Articular chondrocyte of knee joint (primary cell): ENCODE results near the gene FOLR3. TPM values are rescaled to one million over a fixed set of nuclear protein-coding genes. Genes with fewer than 3 reads are reported as not detected.

Experiments
- total RNA-seq: library from RNA; depleted of rRNA; stranded (reverse); fragments of >200 nt; gene quantifications from 2 replicates; pipeline ENCODE4 v1.2.3, GENCODE V29; 2012

Gene FOLR3
- total RNA-seq: 0.78 and 1.1 TPM in 2 replicates

DNA sequence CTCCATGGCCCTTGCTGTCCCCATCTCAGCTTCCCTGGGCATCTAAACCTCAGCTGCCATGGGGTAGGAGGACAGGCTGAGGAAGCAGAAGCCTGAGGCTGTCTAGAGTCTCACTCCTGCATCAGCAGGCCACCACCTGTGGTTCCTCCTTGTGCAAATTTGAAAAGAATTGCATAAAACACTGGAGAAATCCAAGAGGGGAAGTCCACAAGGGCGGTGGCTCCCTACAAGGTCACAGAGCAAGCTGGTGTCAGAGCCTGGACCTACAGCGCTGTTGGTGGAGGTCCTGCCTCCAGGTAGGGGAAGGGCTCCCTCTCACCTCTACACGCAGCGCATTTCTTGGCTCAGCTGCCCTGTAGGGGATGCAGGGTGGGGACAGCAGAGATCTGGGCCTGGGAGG lies at the start of gene FOLR3:
Gene FOLR3 (plus strand): TSS at position 253 of the 400 bp plus-strand sequence. CDS start 228 bp downstream, outside the sequence.

DNA sequence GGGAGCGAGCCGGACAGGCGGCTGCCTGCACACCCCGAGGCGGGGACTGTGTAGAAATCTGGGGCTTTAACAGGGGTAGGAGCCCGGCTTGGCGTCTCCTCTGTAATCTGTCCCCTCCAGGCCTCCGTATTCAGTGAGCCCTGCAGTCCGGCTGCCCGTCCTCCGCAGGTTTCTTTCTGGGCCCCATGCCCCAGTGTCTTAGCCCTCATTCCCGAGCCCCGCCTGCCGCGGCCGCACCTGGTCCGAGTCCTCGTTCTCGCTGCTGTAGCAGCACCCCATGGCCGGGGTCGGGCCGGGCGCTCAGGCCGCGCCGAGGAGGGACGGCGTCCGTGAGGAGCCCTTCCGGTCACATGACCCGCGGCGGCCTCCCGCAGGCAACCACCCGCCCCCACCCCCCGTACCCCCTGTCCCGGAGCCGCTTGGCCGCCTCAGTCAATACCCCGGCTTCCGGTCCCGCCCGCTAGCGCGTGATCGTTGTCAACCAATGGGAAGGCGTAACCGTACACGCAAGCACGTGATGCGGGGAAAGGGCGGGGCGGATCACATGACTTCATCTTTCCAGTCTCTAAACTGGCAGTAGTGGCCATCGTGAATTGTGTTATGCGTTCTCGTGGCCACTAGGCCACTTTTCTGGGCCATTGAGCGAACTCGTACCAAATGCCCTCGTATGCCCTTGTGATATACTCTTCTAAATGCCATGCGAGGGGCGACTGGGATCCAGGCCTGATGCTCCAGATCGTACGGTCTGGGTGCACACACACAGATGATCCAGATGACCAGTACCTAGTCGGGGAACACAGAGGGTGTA lies 32.4 kb upstream of the FOLR3 start, which contains the start of gene LAMTOR1:
Gene LAMTOR1 (minus strand): TSS at position 352 of the 808 bp plus-strand sequence. CDS start 73 bp downstream, at position 279.

DNA sequence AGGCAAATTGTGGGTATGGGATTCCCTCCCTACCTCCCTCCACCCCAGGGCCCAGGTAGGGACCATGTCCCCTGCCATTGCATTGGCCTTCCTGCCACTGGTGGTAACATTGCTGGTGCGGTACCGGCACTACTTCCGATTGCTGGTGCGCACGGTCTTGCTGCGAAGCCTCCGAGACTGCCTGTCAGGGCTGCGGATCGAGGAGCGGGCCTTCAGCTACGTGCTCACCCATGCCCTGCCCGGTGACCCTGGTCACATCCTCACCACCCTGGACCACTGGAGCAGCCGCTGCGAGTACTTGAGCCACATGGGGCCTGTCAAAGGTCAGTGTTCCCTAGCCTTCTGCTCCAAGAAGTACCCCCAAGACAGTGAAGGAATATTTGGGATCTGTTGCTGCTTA lies 29.6 kb upstream of the FOLR3 start, which contains the start of gene TOMT:
Gene TOMT (plus strand): TSS at position 37 of the 400 bp plus-strand sequence. CDS start 28 bp downstream, at position 65.

DNA sequence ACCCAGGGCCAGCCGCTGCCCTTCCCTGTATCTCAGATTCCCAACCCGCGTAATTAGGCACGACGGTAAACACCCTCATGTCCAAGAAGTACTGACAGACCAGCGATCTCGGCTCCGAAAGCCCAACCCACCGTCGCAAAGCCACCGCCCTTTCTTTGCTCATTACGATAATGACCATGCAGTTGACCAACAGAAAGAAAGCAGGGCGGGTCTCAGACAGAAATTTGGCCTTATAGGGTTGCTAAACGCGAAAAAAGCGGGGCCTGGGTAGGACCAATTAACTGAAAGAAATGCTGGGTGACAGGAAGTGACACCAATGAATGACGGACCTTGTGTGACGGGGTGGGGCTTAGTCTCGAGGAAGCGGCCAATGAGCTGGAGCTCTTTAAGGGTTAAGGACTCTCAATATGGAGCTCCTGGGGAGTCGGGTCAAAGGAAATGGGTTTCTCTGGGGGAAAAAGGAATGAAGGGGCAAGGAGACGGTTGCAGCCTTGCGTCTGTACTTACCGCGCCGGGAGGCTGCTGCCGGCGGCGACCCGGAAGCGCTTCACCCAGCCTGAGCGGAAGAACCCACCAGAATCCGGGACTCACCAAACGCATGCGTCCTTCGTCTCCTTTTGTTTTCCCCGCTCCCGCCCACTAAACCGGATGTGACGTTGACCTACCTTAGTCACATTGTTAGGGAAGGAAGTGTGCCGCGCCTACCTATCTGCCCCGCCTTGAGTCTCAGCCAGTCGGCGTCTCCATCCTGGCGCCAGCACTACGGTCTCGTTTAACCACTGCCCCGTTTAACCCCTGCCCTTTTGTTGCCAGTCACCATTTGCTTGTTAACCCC lies 23.2 kb upstream of the FOLR3 start, which contains the start of gene ANAPC15:
Gene ANAPC15 (minus strand): TSS at position 553 of the 835 bp plus-strand sequence. CDS start 1,419 bp downstream, outside the sequence.

Other genes starting within 250 kb of the FOLR3 start
- 6.1 and 6.8 TPM in 2 replicates for gene XNDC1N, start 207.1 kb upstream of the FOLR3 start, total RNA-seq
- gene RNF121, start 206.7 kb upstream of the FOLR3 start, total RNA-seq: 23.2 and 25.1 TPM in 2 replicates
- 2.8 and 5.6 TPM in 2 replicates for gene IL18BP, start 136.8 kb upstream of the FOLR3 start, total RNA-seq
- 189 and 190 TPM in 2 replicates for gene NUMA1, start 55.2 kb upstream of the FOLR3 start, total RNA-seq
- 4.2 and 5.4 TPM in 2 replicates for gene LRRC51, start 54.9 kb upstream of the FOLR3 start, total RNA-seq
- 87.4 and 99.0 TPM in 2 replicates for gene LAMTOR1, start 32.4 kb upstream of the FOLR3 start, total RNA-seq
- not detected in 2 replicates for gene TOMT, start 29.8 kb upstream of the FOLR3 start, total RNA-seq
- 21.0 and 23.5 TPM in 2 replicates for gene ANAPC15, start 23.0 kb upstream of the FOLR3 start, total RNA-seq
- gene FOLR1, start 56.4 kb downstream of the FOLR3 start, total RNA-seq: 0.54 TPM in 1 of 2 replicates, not detected in the other
- gene FOLR2, start 81.1 kb downstream of the FOLR3 start, total RNA-seq: not detected in 2 replicates
- 39.5 and 46.3 TPM in 2 replicates for gene INPPL1, start 89.0 kb downstream of the FOLR3 start, total RNA-seq
- gene PHOX2A, start 108.5 kb downstream of the FOLR3 start, total RNA-seq: not detected in 2 replicates